ENCODE data around the gene PCNT. TPM values are rescaled to one million over a fixed set of nuclear protein-coding genes. Genes with fewer than 3 reads are reported as not detected.

The PCNT gene
- total and polyA plus RNA-seq, 10 of the 15 experiments (the other 5 are each of a cell fraction or from before 2014, with no cell fraction given), result 2.9 to 39.6 (median 20.5) TPM

DNA sequence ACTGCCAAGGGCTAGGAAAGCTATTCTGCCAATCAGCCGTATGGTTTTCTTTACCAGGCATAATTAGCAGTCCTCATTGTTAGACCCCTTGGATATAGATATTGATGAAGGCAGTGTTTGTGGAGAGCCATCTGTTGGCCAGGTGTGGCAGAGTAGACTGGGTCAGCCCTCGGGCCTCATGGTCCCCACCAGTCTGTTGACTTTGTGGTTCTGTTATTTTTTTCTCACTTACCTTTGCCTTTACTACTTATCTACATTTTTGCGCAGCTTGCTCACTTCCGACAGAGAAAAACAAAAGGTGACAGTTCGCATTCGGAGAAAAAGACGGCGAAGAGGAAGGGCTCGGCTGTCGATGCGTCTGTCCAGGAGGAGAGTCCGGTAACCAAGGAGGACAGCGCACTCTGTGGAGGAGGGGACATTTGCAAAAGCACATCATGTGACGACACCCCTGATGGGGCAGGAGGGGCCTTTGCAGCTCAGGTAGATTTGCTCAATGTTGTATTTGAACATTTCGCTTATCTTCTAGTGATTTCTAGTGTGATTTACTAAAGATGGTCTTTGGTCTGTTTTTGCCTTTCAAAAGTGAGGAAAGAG lies 2.3 kb downstream of the PCNT start (continued):
- TF ChIP-seq, protein P1, sequence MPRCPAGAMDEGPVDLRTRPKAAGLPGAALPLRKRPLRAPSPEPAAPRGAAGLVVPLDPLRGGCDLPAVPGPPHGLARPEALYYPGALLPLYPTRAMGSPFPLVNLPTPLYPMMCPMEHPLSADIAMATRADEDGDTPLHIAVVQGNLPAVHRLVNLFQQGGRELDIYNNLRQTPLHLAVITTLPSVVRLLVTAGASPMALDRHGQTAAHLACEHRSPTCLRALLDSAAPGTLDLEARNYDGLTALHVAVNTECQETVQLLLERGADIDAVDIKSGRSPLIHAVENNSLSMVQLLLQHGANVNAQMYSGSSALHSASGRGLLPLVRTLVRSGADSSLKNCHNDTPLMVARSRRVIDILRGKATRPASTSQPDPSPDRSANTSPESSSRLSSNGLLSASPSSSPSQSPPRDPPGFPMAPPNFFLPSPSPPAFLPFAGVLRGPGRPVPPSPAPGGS (IDR thresholded peaks at IDR 0.05; ENCODE audit: borderline replicate concordance, insufficient read depth, low read depth, low read length, poor library complexity, severe bottlenecking), result peak; percentile 25
- TF ChIP-seq, protein P2, sequence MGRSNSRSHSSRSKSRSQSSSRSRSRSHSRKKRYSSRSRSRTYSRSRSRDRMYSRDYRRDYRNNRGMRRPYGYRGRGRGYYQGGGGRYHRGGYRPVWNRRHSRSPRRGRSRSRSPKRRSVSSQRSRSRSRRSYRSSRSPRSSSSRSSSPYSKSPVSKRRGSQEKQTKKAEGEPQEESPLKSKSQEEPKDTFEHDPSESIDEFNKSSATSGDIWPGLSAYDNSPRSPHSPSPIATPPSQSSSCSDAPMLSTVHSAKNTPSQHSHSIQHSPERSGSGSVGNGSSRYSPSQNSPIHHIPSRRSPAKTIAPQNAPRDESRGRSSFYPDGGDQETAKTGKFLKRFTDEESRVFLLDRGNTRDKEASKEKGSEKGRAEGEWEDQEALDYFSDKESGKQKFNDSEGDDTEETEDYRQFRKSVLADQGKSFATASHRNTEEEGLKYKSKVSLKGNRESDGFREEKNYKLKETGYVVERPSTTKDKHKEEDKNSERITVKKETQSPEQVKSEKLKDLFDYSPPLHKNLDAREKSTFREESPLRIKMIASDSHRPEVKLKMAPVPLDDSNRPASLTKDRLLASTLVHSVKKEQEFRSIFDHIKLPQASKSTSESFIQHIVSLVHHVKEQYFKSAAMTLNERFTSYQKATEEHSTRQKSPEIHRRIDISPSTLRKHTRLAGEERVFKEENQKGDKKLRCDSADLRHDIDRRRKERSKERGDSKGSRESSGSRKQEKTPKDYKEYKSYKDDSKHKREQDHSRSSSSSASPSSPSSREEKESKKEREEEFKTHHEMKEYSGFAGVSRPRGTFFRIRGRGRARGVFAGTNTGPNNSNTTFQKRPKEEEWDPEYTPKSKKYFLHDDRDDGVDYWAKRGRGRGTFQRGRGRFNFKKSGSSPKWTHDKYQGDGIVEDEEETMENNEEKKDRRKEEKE (IDR thresholded peaks at IDR 0.05), result no peak

DNA sequence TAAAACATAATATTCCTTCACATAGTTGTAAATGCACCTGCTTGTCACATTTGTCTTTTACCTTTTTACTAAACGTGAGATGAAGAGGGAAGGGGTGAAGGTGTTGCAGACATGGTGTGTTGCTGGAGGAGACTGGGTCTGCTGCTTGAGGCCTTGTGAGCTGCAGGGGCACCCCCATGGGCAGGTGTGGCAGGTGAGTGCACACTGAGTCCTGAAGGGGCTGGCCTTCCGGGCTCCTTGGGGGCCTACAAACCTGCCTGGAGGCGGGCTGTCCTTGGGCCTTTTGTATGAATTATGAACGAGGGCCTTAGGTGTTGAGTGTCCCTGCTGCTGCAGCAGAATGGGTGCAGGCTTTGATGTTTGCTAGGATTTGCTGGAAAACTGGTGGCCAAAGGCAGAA lies 3.8 kb downstream of the PCNT start:
- no peak overlapping the region for H3K9ac ChIP-seq (ENCODE audit: control insufficient read depth, insufficient read depth, low read length)
- WGBS (ENCODE audit: insufficient coverage, insufficient replicate concordance, low lambda C conversion rate, missing lambda C conversion rate), result 90% methylated on average over 4 of the region's 4 CpGs
- no peaks in the 10 kb centered on the region for H3K27me3 ChIP-seq (replicated peaks in 1 of 2; ENCODE audit: control insufficient read depth in 2 of 2, insufficient read depth in 2 of 2, low read length in 1 of 2)
- H4K20me1 ChIP-seq (ENCODE audit: control insufficient read depth, insufficient read depth), result no peaks in the 10 kb centered on the region
- ATAC-seq, result no peak
- H3K79me2 ChIP-seq (ENCODE audit: control insufficient read depth, insufficient read depth, low read length), result peaks cover 32% of the 10 kb centered on the region
- H3K4me1 ChIP-seq (ENCODE audit: control insufficient read depth, insufficient read depth, low read length), result no peaks in the 10 kb centered on the region
- peaks cover 2 to 11% of the 10 kb centered on the region in 2 experiments for H3K36me3 ChIP-seq (ENCODE audit: control insufficient read depth in 2 of 2, insufficient read depth in 2 of 2, low read length in 1 of 2)
- no peak overlapping the region for H2AFZ ChIP-seq (ENCODE audit: control insufficient read depth, low read depth, low read length)
- intact Hi-C loops (cut with micrococcal nuclease; ENCODE audit: unreplicated experiment) (no loop called here), in situ Hi-C loops (cut with MboI) (no loop called here)
- SMC1A ChIA-PET (ENCODE audit: uncharacterized antibody, unreplicated experiment), result no interaction called here
- no peak for DNase-seq (ENCODE audit: low read depth, low spot score)
- no peak overlapping the region for H3K4me2 ChIP-seq (ENCODE audit: control insufficient read depth, insufficient read depth)
- BruUV-seq (replicated peaks), result no TSS peak
- no peak for FAIRE-seq
- RAD21 ChIA-PET (ENCODE audit: unreplicated experiment), result no interaction called here
- no peak overlapping the region for H3K27ac ChIP-seq (ENCODE audit: control insufficient read depth, insufficient read depth)
- H3K4me3 ChIP-seq, result no peak overlapping the region
- CTCF ChIA-PET, result no interaction called here
- no peaks in the 10 kb centered on the region for H3K9me3 ChIP-seq (replicated peaks; ENCODE audit: control insufficient read depth, insufficient read depth, low read length)
- POLR2A ChIA-PET, result no interaction called here
- TF ChIP-seq, protein P3, sequence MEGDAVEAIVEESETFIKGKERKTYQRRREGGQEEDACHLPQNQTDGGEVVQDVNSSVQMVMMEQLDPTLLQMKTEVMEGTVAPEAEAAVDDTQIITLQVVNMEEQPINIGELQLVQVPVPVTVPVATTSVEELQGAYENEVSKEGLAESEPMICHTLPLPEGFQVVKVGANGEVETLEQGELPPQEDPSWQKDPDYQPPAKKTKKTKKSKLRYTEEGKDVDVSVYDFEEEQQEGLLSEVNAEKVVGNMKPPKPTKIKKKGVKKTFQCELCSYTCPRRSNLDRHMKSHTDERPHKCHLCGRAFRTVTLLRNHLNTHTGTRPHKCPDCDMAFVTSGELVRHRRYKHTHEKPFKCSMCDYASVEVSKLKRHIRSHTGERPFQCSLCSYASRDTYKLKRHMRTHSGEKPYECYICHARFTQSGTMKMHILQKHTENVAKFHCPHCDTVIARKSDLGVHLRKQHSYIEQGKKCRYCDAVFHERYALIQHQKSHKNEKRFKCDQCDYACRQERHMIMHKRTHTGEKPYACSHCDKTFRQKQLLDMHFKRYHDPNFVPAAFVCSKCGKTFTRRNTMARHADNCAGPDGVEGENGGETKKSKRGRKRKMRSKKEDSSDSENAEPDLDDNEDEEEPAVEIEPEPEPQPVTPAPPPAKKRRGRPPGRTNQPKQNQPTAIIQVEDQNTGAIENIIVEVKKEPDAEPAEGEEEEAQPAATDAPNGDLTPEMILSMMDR (IDR thresholded peaks at IDR 0.05 in 2 of 3, conservative IDR thresholded peaks at IDR 0.05 in 1 of 3; ENCODE audit: control insufficient read depth in 2 of 3, extremely low read depth in 1 of 3, insufficient read depth in 1 of 3, low read depth in 3 of 3, low read length in 3 of 3), result no peak
- TF ChIP-seq CHD4 (IDR thresholded peaks at IDR 0.05) (no peak), MTA2 (IDR thresholded peaks at IDR 0.05; ENCODE audit: low read depth) (no peak), ZNF274 (IDR thresholded peaks at IDR 0.05; ENCODE audit: insufficient read depth, insufficient read length) (no peak), WRNIP1 (IDR thresholded peaks at IDR 0.05; ENCODE audit: borderline replicate concordance, low read depth, low read length) (no peak), NFIC (IDR thresholded peaks at IDR 0.05; ENCODE audit: low read depth, low read length) (no peak), STAT3 (IDR thresholded peaks at IDR 0.05; ENCODE audit: low read depth, low read length) (no peak), NFYA (IDR thresholded peaks at IDR 0.05; ENCODE audit: borderline replicate concordance, low read depth, low read length) (no peak), EP300 (IDR thresholded peaks at IDR 0.05; ENCODE audit: borderline replicate concordance in 1 of 2, control insufficient read depth in 1 of 2, low read depth in 2 of 2, low read length in 2 of 2) (no peak), KLF5 (IDR thresholded peaks at IDR 0.05; ENCODE audit: partially characterized antibody) (no peak)
- TF ChIP-seq, protein P1 (IDR thresholded peaks at IDR 0.05; ENCODE audit: borderline replicate concordance, insufficient read depth, low read depth, low read length, poor library complexity, severe bottlenecking), result no peak
